ENCODE data around the gene GALNT1.
"Not testable (repeated sequence)": the region's sequence is repeated elsewhere in the genome, so short reads cannot be mapped to it uniquely, and the experiment has no call there.

The GALNT1 gene

GRCh38 chr18:35573531-35573930, 8.0 kb upstream of the GALNT1 start:
- no peaks in the 10 kb centered on the region for H3K4me1 ChIP-seq (ENCODE audit: low read length)
- no peak overlapping the region for H3K9ac ChIP-seq (ENCODE audit: low read length)
- no peak overlapping the region for H3K4me3 ChIP-seq (ENCODE audit: low read length)
- H3K27ac ChIP-seq (ENCODE audit: low read length), result no peak overlapping the region
- no peaks in the 10 kb centered on the region for H3K79me2 ChIP-seq (ENCODE audit: low read length)
- no peak for TF ChIP-seq EZH2phosphoT487 (IDR thresholded peaks at IDR 0.05; ENCODE audit: low read length)
- no peak for TF ChIP-seq CTCF (IDR thresholded peaks at IDR 0.05; ENCODE audit: low read length)
- TF ChIP-seq EZH2 (optimal IDR thresholded peaks at IDR 0.05; ENCODE audit: low read depth, low read length), result no peak
- H2AFZ ChIP-seq (ENCODE audit: low read length), result no peak overlapping the region
- H3F3A ChIP-seq (ENCODE audit: insufficient read depth, low read length), result no peaks in the 10 kb centered on the region
- H3K27me3 ChIP-seq (replicated peaks; ENCODE audit: insufficient read depth, low read length), result no peaks in the 10 kb centered on the region
- no peaks in the 10 kb centered on the region for H3K36me3 ChIP-seq (replicated peaks; ENCODE audit: insufficient read depth, low read length)
- H4K20me1 ChIP-seq (ENCODE audit: insufficient read depth, low read length), result no peaks in the 10 kb centered on the region
- H3K9me2 ChIP-seq (replicated peaks; ENCODE audit: insufficient read depth, low read length), result no peaks in the 10 kb centered on the region
- no peak overlapping the region for H3K4me2 ChIP-seq (ENCODE audit: low read depth, low read length)
- H3K9me3 ChIP-seq (replicated peaks; ENCODE audit: insufficient read depth, low read length), result no peaks in the 10 kb centered on the region
- DNase-seq, result no peak

- not testable (repeated sequence) for H3K4me2 ChIP-seq (ENCODE audit: low read depth, low read length); H3K9me2 ChIP-seq (replicated peaks; ENCODE audit: insufficient read depth, low read length); H3K27ac ChIP-seq (ENCODE audit: low read length); DNase-seq; H3K4me3 ChIP-seq (ENCODE audit: low read length); H2AFZ ChIP-seq (ENCODE audit: low read length); H3K36me3 ChIP-seq (replicated peaks; ENCODE audit: insufficient read depth, low read length); H4K20me1 ChIP-seq (ENCODE audit: insufficient read depth, low read length); H3K4me1 ChIP-seq (ENCODE audit: low read length); H3F3A ChIP-seq (ENCODE audit: insufficient read depth, low read length); H3K9me3 ChIP-seq (replicated peaks; ENCODE audit: insufficient read depth, low read length); H3K9ac ChIP-seq (ENCODE audit: low read length); H3K79me2 ChIP-seq (ENCODE audit: low read length); H3K27me3 ChIP-seq (replicated peaks; ENCODE audit: insufficient read depth, low read length)
Measured at GRCh38 chr18:35576240-35576845, 5.2 kb upstream of the GALNT1 start.

GRCh38 chr18:35577045-35577848, 4.3 kb upstream of the GALNT1 start:
- Histone ChIP-seq H3K4me2 (ENCODE audit: low read depth, low read length) (no peak overlapping the region), H3K9me3 (replicated peaks; ENCODE audit: insufficient read depth, low read length) (no peaks in the 10 kb centered on the region), H3K79me2 (ENCODE audit: low read length) (peaks cover 3% of the 10 kb centered on the region; the same call in 1 of the 2 replicates), H3F3A (ENCODE audit: insufficient read depth, low read length) (0 out of 2 replicates have a peak, but pooled peaks cover 4% of the 10 kb centered on the region), H4K20me1 (ENCODE audit: insufficient read depth, low read length) (no peaks in the 10 kb centered on the region), H3K9ac (ENCODE audit: low read length) (no peak overlapping the region), H2AFZ (ENCODE audit: low read length) (no peak overlapping the region), H3K27ac (ENCODE audit: low read length) (no peak overlapping the region), H3K27me3 (replicated peaks; ENCODE audit: insufficient read depth, low read length) (no peaks in the 10 kb centered on the region), H3K36me3 (replicated peaks; ENCODE audit: insufficient read depth, low read length) (no peaks in the 10 kb centered on the region), H3K4me3 (ENCODE audit: low read length) (no peak overlapping the region), H3K9me2 (replicated peaks; ENCODE audit: insufficient read depth, low read length) (no peaks in the 10 kb centered on the region), H3K4me1 (ENCODE audit: low read length) (no peaks in the 10 kb centered on the region)
- DNase-seq, result no peak
- TF ChIP-seq EZH2phosphoT487 (IDR thresholded peaks at IDR 0.05; ENCODE audit: low read length) (no peak), EZH2 (optimal IDR thresholded peaks at IDR 0.05; ENCODE audit: low read depth, low read length) (no peak), CTCF (IDR thresholded peaks at IDR 0.05; ENCODE audit: low read length) (no peak)

GRCh38 chr18:35578481-35578880, 3.1 kb upstream of the GALNT1 start:
- Histone ChIP-seq H4K20me1 (ENCODE audit: insufficient read depth, low read length) (no peaks in the 10 kb centered on the region), H2AFZ (ENCODE audit: low read length) (no peak overlapping the region), H3K9me2 (replicated peaks; ENCODE audit: insufficient read depth, low read length) (no peaks in the 10 kb centered on the region), H3F3A (ENCODE audit: insufficient read depth, low read length) (peaks cover 7% of the 10 kb centered on the region; the same call in 1 of the 2 replicates), H3K27me3 (replicated peaks; ENCODE audit: insufficient read depth, low read length) (no peaks in the 10 kb centered on the region), H3K36me3 (replicated peaks; ENCODE audit: insufficient read depth, low read length) (no peaks in the 10 kb centered on the region), H3K79me2 (ENCODE audit: low read length) (peaks cover 8% of the 10 kb centered on the region; the same call in 1 of the 2 replicates), H3K9me3 (replicated peaks; ENCODE audit: insufficient read depth, low read length) (no peaks in the 10 kb centered on the region), H3K9ac (ENCODE audit: low read length) (no peak overlapping the region), H3K4me3 (ENCODE audit: low read length) (no peak overlapping the region), H3K27ac (ENCODE audit: low read length) (no peak overlapping the region), H3K4me1 (ENCODE audit: low read length) (0 out of 2 replicates have a peak, but pooled peaks cover 7% of the 10 kb centered on the region), H3K4me2 (ENCODE audit: low read depth, low read length) (no peak overlapping the region)
- DNase-seq, result no peak
- TF ChIP-seq CTCF (IDR thresholded peaks at IDR 0.05; ENCODE audit: low read length) (no peak), EZH2 (optimal IDR thresholded peaks at IDR 0.05; ENCODE audit: low read depth, low read length) (no peak), EZH2phosphoT487 (IDR thresholded peaks at IDR 0.05; ENCODE audit: low read length) (no peak)
